Stimulated activated naive CD8-positive, alpha-beta T cell treated with anti-CD3 and anti-CD28 coated beads, Interleukin-15, amount 100 ng/mL, for 72 hours (primary cell): ENCODE results near the gene MSH6.

Experiments used
- ATAC-seq: fragments of 150-1000 bp; cut with Tn5 transposase; 2 replicates; pipeline ENCODE4 v1.10.0; 2021; ENCODE audit warnings: mild to moderate bottlenecking, moderate library complexity
- DNase-seq, 2 donors: peaks; one replicate each; pipeline ENCODE4 v3.0.0; 2021 to 2022
- H3K27ac Mint-ChIP-seq, 2 donors: one replicate each; pipeline ENCODE4 v1.8.0; 2022; ENCODE audit warnings: mild to moderate bottlenecking in 2 of 2, mixed read lengths in 2 of 2, moderate library complexity in 2 of 2
- H3K27me3 Mint-ChIP-seq: one replicate; pipeline ENCODE4 v1.8.0; 2022; ENCODE audit warnings: mixed read lengths
- H3K4me1 Mint-ChIP-seq: one replicate; pipeline ENCODE4 v1.8.0; 2022; ENCODE audit warnings: mild to moderate bottlenecking, mixed read lengths
- H3K4me3 Mint-ChIP-seq, 2 donors: one replicate each; pipeline ENCODE4 v1.8.0; 2022; ENCODE audit warnings: mild to moderate bottlenecking in 2 of 2, mixed read lengths in 2 of 2, moderate library complexity in 1 of 2
- H3K9me3 Mint-ChIP-seq, 2 donors: one replicate each; pipeline ENCODE4 v1.8.0; 2022; ENCODE audit warnings: mixed read lengths in 2 of 2

Gene MSH6

DNA sequence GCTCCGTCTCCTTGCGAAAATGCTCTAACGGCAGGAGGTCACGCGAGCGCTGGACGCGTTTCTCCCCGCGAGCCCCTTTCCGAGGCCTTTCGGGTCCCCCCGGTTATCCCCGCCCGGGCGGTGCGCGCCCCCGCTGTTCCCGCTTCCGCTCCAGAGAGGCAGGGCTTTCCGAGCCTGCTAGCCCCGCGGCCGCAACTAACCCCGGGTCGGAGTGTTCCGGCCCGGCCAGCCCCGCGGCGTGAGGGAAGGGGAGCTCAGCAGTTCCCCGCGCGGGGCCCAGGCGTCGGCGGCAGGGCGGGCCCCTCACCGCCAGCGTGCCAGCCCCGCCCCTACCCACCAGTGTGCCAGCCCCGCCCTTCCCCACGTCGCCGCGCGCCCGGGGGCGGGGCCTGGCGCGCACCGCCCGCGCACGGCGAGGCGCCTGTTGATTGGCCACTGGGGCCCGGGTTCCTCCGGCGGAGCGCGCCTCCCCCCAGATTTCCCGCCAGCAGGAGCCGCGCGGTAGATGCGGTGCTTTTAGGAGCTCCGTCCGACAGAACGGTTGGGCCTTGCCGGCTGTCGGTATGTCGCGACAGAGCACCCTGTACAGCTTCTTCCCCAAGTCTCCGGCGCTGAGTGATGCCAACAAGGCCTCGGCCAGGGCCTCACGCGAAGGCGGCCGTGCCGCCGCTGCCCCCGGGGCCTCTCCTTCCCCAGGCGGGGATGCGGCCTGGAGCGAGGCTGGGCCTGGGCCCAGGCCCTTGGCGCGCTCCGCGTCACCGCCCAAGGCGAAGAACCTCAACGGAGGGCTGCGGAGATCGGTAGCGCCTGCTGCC is at the start of gene MSH6:
Gene MSH6, plus strand, starts transcription at position 475 of the 815 bp plus-strand sequence. Its CDS starts 89 bp downstream, at position 564.
- no peaks in the 10 kb centered on the region for H3K9me3 Mint-ChIP-seq
- peaks cover 33% of the 10 kb centered on the region for H3K4me1 Mint-ChIP-seq
- no peaks in the 10 kb centered on the region for H3K27me3 Mint-ChIP-seq
- DNase-seq = peak; percentile 90
- H3K4me3 Mint-ChIP-seq = peak within 1 kb of the TSS; percentile 94
- peak; percentile 84 for ATAC-seq
- H3K27ac Mint-ChIP-seq = peak within 1 kb of the TSS; percentile 86 to 97

GRCh38 chr2:47735136-47735869 is 47.6 kb upstream of the MSH6 start:
- Mint-ChIP-seq H3K4me3 (no peak overlapping the region), H3K9me3 (no peaks in the 10 kb centered on the region), H3K4me1 (no peaks in the 10 kb centered on the region), H3K27me3 (peaks cover 8% of the 10 kb centered on the region), H3K27ac (no peak overlapping the region)
- no peak for ATAC-seq
- DNase-seq = no peak

DNA sequence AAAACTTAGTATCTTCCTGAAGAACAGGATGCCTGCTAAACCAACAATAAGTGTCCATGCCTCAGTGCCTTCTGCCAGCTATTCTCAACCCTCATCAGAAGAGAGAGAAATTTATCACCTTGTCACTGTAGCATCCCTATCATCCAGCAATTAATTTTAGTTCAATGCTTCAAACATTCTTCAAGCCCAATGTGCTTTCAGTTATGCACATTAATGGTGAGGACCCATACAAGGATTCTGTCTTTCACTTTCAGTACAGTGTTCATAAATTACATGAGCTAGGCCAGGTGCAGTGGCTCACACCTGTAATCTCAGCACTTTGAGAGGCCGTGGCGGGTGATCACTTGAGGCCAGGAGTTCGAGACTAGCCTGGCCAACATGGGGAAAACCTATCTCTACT is 47.0 kb upstream of the MSH6 start:
- no peaks in the 10 kb centered on the region for H3K9me3 Mint-ChIP-seq
- H3K4me3 Mint-ChIP-seq = no peak overlapping the region
- H3K27me3 Mint-ChIP-seq = peaks cover 8% of the 10 kb centered on the region
- no peak for DNase-seq
- no peaks in the 10 kb centered on the region for H3K4me1 Mint-ChIP-seq
- ATAC-seq = no peak
- H3K27ac Mint-ChIP-seq = no peak overlapping the region

GRCh38 chr2:47737191-47737975 is 45.6 kb upstream of the MSH6 start:
- Mint-ChIP-seq H3K27me3 (peaks cover 13% of the 10 kb centered on the region), H3K27ac (no peak overlapping the region), H3K4me1 (no peaks in the 10 kb centered on the region), H3K4me3 (no peak overlapping the region), H3K9me3 (no peaks in the 10 kb centered on the region)
- ATAC-seq = no peak
- no peak for DNase-seq

- ATAC-seq (no peak), DNase-seq (no peak)
- Mint-ChIP-seq H3K27me3 (peaks cover 21% of the 10 kb centered on the region), H3K4me1 (no peaks in the 10 kb centered on the region), H3K9me3 (no peaks in the 10 kb centered on the region), H3K4me3 (no peak overlapping the region), H3K27ac (no peak overlapping the region)
These were observed 44.6 kb upstream of the MSH6 start for GRCh38 chr2:47738331-47738730.

DNA sequence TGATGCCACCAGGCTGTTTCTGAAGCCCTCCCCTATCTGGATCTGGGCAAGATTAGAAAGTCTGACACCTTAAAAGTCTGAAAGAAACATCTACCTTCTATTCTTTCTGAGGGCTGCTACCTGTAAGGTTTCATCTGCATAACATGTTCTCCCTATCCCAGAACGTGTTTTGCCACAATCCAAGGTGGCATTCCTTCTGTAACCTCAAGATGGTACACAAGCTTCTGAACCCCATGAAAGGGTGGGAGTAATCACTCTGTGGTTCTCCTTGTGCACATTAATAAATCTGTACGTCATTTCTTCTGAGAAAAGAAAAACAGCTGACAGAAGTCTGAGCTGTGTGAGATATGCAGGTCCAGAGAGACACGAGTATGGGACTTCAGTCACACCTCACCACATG is 41.8 kb upstream of the MSH6 start:
- Mint-ChIP-seq H3K4me3 (no peak overlapping the region), H3K4me1 (no peaks in the 10 kb centered on the region), H3K27me3 (peaks cover 22% of the 10 kb centered on the region), H3K9me3 (no peaks in the 10 kb centered on the region), H3K27ac (no peak overlapping the region)
- DNase-seq = no peak
- ATAC-seq = no peak

DNA sequence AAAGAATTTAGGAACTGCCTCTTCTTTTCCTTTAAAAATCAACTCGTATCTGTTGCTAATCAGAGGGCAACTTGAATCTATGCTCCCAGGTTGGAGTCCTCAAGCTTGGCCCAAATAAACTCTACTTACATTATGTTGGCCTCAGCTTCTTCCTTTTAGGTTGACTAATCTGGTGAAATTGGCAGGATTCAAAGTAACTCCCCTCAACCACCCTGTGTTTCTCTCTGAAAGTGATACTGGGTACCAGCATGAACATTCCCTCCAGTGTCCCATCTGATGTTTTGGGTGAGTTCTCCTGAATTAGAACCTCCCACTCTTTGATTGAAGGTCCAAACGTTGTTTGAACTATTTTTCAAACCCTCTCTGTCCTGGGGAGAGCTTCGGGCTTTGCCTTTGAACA is 41.3 kb upstream of the MSH6 start:
- Mint-ChIP-seq H3K4me1 (no peaks in the 10 kb centered on the region), H3K27ac (no peak overlapping the region), H3K4me3 (no peak overlapping the region), H3K27me3 (peaks cover 22% of the 10 kb centered on the region), H3K9me3 (peaks cover 3% of the 10 kb centered on the region in 2 donors)
- ATAC-seq = no peak
- DNase-seq = no peak

DNA sequence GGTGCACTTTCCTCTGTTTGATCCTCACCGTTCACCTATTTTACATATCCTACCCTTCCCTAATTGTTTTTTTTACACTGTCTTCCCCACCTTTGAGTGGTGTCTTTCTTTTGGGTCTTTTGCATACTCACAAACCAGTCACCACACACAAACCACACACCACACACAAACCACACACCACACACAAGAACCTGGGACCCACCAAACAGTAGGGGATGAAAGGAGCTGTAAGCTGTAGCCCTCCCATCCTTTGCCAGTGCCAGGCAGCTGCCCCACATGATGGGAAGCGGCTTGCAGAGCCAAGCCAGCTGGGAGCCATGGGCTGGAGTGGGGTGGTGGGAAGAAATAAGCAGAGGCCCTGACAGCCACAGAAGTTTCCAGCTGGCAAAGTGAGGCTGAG is 38.9 kb upstream of the MSH6 start:
- Mint-ChIP-seq H3K27me3 (peaks cover 22% of the 10 kb centered on the region), H3K27ac (no peak overlapping the region), H3K9me3 (peaks cover 11 to 14% of the 10 kb centered on the region in 2 donors), H3K4me1 (no peaks in the 10 kb centered on the region), H3K4me3 (no peak overlapping the region)
- ATAC-seq = peak; percentile 43
- no peak for DNase-seq

GRCh38 chr2:47747878-47748277 is 35.1 kb upstream of the MSH6 start:
- peaks cover 13% of the 10 kb centered on the region for H3K27me3 Mint-ChIP-seq
- H3K9me3 Mint-ChIP-seq = peaks cover 11 to 14% of the 10 kb centered on the region in 2 donors
- ATAC-seq (no peak), DNase-seq (no peak)
- H3K4me1 Mint-ChIP-seq = no peaks in the 10 kb centered on the region
- H3K27ac Mint-ChIP-seq = no peak overlapping the region
- no peak overlapping the region for H3K4me3 Mint-ChIP-seq

DNA sequence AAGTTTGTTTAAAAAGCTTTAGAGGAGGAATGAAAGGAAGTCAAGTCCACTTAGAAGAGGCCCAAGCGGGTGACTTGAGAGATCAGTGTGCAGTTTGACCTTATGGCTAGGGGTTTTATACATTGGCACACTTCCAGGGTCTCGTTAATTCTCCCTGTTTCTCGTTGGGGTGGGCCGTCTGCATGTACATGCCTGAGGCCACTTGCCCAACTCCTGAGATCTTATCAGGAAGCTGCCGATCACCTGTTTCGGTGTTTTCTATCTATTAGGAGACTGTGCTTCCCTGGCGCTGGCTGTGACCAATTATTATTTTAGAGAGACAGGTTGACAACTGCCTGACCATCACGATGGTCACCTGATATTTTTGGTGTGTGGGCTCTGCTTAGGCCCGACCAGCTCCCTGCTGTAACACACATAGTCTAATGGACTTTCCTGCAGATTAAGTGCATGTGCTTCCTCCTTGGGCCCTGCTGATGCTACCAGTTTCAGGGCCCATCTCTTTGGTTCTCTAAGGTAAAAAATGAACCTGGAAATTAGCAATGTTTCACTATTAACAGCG is 31.0 kb upstream of the MSH6 start:
- H3K27ac Mint-ChIP-seq = peak overlapping the region in 1 of 2 donors; percentile 91
- peak overlapping the region in 1 of 2 donors; percentile 54 for H3K4me3 Mint-ChIP-seq
- no peaks in the 10 kb centered on the region for H3K27me3 Mint-ChIP-seq
- peaks cover 5 to 8% of the 10 kb centered on the region in 2 donors for H3K9me3 Mint-ChIP-seq
- H3K4me1 Mint-ChIP-seq = no peaks in the 10 kb centered on the region
- DNase-seq (no peak), ATAC-seq (no peak)

DNA sequence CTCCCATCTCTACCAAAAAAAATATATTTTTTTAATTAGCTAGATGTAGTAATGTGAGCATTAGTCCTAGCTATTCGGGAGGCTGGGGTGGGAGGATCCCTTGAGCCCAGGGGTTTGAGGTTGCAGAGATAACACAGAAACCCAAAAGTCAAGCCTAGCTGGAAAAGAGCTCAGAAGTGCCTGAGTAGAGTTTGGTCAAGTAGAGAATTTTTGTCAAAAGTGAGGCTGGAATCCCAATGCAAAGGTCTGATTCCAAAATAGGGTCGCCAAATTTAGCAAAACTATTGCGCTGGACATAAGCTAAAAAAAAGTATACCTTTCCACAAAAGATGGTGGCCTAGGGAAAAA is 15.5 kb upstream of the MSH6 start:
- ATAC-seq = no peak
- DNase-seq = no peak
- H3K4me1 Mint-ChIP-seq = peaks cover 10% of the 10 kb centered on the region
- H3K27ac Mint-ChIP-seq = no peak overlapping the region
- H3K4me3 Mint-ChIP-seq = no peak overlapping the region
- H3K27me3 Mint-ChIP-seq = no peaks in the 10 kb centered on the region
- no peaks in the 10 kb centered on the region for H3K9me3 Mint-ChIP-seq

- Mint-ChIP-seq H3K9me3 (no peaks in the 10 kb centered on the region), H3K4me1 (peaks cover 10% of the 10 kb centered on the region), H3K27ac (peak overlapping the region in 1 of 2 donors; percentile 74), H3K4me3 (peak overlapping the region in 1 of 2 donors; percentile 44), H3K27me3 (no peaks in the 10 kb centered on the region)
- DNase-seq (peak; percentile 72 to 77), ATAC-seq (peak; percentile 80)
These were observed 14.9 kb upstream of the MSH6 start for GRCh38 chr2:47767880-47768609.

DNA sequence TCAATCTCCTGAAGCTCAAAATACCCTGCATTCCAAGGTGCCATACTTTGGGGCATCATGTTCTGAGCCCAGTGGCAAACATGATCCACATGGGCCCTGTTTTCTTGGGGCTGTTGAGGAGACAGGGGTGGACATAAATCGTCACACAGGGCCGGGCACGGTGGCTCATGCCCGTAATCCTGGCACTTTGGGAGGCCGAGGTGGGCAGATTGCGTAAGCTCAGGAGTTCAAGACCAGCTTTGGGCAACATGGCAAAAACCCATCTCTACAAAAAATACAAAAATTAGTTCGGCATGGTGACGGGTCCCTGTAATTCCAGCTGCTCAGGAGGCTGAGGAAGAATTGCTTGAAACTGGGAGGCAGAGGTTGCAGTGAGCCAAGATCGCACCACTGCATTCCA is 13.6 kb upstream of the MSH6 start:
- Mint-ChIP-seq H3K9me3 (no peaks in the 10 kb centered on the region), H3K27me3 (no peaks in the 10 kb centered on the region), H3K4me1 (peaks cover 10% of the 10 kb centered on the region), H3K27ac (peak overlapping the region in 1 of 2 donors; percentile 34), H3K4me3 (no peak overlapping the region)
- ATAC-seq = no peak
- no peak for DNase-seq

GRCh38 chr2:47771211-47771610 is 11.7 kb upstream of the MSH6 start:
- H3K9me3 Mint-ChIP-seq = no peaks in the 10 kb centered on the region
- H3K4me1 Mint-ChIP-seq = peaks cover 10% of the 10 kb centered on the region
- no peaks in the 10 kb centered on the region for H3K27me3 Mint-ChIP-seq
- no peak overlapping the region for H3K4me3 Mint-ChIP-seq
- no peak for ATAC-seq
- no peak for DNase-seq
- no peak overlapping the region for H3K27ac Mint-ChIP-seq

DNA sequence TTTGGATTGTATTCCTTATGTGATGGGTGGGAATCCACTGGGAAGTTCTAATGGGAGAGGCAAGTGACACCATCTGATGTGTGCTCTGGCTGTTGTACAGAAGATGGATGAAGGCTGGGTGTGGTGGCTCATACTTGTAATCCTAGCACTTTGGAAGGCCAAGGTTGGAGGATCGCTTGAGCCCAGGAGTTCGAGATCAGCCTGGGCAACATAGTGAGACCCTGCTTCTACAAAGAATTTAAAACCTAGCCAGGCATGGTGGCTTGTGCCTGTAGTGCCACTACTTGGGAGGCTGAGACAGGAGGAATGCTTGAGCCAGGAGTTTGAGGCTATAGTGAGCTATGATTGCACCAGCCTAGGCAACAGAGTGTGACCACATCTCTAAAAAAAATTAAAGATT is 10.6 kb upstream of the MSH6 start:
- no peaks in the 10 kb centered on the region for H3K27me3 Mint-ChIP-seq
- ATAC-seq = no peak

More for the DNA sequence above, 10.6 kb upstream of the MSH6 start:
- H3K9me3 Mint-ChIP-seq = no peaks in the 10 kb centered on the region
- no peak overlapping the region for H3K4me3 Mint-ChIP-seq
- no peak overlapping the region for H3K27ac Mint-ChIP-seq
- no peak for DNase-seq
- peaks cover 10% of the 10 kb centered on the region for H3K4me1 Mint-ChIP-seq
